ENCODE results near the gene KREMEN1.

KREMEN1 gene

GRCh38 chr22:29136782-29137700 lies 64.2 kb downstream of the KREMEN1 start:
- DNase-seq: no peak

DNA sequence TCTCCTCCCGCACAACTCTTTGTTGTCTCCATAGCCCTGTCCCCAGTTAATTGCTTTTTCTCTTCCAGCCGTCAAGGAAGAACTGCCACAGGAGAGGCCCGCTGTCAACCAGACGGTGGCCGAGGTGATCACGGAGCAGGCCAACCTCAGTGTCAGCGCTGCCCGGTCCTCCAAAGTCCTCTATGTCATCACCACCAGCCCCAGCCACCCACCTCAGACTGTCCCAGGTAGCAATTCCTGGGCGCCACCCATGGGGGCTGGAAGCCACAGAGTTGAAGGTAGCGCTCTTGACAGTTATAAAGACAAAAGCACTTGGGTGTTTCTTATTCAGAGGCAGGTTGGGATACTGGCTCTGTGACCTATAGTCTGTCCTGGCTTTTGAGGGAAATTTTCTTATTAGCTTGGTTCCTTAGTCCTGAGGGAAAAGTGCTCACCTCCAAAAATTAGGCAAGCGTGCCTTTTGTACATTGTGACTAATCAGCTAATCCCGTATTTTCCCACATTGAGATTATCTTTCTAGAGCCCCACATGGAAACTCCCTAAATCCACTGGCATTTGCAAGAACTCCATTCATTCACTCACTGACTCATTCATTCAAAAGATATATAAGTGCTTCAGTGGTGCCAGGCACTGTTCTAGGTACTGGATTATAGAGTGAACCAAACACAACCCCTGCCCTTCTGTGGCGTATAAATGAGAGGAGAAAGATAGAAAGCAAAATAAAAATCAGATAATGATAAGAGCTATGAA lies 65.9 kb downstream of the KREMEN1 start:
- DNase-seq: no peak

- DNase-seq: no peak
Observed at GRCh38 chr22:29139965-29140782, 67.3 kb downstream of the KREMEN1 start.

GRCh38 chr22:29141078-29141688 lies 68.3 kb downstream of the KREMEN1 start:
- DNase-seq: no peak

GRCh38 chr22:29142116-29142515 lies 69.3 kb downstream of the KREMEN1 start:
- no peak for DNase-seq

GRCh38 chr22:29143941-29144785 lies 71.3 kb downstream of the KREMEN1 start:
- peak; percentile 57 for DNase-seq

DNA sequence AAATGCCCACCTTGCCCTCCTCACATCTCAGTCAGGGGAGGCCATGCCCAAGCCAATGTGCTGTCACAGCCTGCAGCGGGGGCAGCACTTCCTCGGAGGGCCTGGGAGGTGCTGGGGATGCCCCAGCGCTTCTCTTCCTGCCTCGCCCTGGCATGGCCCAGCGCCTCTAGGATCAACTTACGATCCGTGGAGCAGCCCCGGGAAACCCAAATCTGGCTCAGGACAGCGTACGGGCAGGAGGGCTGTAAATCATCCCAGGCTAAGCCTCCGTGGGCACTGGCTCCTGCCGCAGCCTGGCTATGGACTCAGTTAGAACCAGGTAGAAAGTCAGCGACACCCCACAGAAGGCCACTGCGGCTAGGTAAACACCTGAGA lies 71.9 kb downstream of the KREMEN1 start:
- no peak for DNase-seq

DNA sequence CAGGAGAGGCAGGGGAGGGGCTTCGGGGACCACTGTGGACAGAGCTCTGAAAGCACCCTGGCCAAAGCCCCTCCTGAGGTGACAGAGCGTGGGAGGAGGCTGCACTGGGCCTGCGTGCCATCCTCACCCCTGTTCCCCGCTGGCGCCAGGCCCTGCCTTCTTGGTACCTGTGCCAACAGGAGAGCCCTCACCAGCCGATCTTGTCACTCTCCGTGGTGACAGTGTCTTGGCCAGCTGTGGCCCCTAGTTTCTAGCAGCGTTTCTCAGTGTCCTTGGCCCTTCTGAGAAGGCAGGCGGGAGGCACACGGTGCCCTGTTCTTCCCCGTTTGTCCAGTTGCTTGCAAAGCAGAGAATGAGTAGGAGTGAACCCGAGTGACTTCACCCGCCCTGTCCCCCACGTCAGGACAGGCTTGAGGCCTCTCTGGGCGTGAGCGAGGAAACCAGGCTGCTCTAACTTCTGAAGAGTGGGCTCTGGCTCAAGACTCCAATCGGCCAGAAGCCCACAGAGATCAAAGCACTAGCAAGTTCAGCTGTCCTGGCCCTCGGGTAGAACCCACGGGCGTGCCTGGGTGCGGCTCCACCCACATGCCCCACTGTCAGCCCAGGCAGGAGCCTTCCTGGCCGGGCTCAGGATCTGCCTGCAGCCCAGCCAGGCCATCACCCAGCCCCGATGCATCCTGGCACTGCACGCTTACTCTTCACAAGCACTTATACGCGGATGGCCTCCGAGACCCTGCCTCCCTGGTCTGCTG lies 72.7 kb downstream of the KREMEN1 start:
- DNase-seq: no peak

- DNase-seq: no peak
Observed at GRCh38 chr22:29146091-29146560, 73.3 kb downstream of the KREMEN1 start.

DNA sequence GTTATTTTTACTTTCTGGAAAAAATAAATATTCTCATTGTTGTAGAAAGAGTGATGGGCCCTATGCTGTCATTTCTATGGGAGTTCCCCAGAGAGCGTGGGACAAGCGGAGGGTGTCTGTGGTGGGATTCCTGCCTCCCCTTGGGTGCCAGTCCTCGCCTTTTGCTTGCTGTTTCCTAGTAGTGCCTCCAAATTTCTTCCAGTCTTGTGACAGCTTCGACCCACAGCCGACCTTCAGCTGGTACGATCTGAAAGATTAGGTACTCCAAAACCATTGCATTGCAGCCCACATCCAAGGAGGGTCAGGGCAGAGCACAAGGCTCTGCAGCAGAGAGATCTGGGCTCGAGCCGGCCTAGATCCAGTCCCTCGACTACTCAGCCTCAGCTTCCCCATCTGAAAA lies 73.9 kb downstream of the KREMEN1 start:
- no peak for DNase-seq

- DNase-seq: no peak
Observed at GRCh38 chr22:29147331-29147899, 74.6 kb downstream of the KREMEN1 start.

DNA sequence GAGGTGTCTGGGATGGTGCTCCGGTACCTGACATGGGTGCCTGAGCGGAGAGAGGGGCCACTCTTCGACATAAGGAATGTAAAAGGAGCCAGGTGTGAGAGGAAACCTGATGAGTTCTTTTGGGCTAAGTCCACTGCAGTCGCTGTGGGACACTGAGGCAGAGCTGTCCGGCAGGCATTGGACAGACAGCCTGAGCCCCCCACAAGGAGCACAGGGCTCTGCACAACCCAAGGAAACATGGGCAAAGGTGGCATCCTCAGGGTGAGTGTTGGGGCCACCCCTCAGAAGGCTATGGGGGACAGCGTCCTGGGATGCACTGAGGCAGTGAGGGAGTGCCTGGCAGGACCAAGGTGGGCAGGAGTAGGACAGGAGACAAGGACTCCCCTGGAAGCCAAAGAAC lies 75.2 kb downstream of the KREMEN1 start:
- no peak for DNase-seq

- no peak for DNase-seq
Observed at GRCh38 chr22:29148826-29149225, 76.0 kb downstream of the KREMEN1 start.

GRCh38 chr22:29149841-29150555 lies 77.2 kb downstream of the KREMEN1 start:
- no peak for DNase-seq

GRCh38 chr22:29150701-29151100 lies 77.9 kb downstream of the KREMEN1 start:
- DNase-seq: no peak

- no peak for DNase-seq
Observed at GRCh38 chr22:29151316-29151715, 78.5 kb downstream of the KREMEN1 start.

DNA sequence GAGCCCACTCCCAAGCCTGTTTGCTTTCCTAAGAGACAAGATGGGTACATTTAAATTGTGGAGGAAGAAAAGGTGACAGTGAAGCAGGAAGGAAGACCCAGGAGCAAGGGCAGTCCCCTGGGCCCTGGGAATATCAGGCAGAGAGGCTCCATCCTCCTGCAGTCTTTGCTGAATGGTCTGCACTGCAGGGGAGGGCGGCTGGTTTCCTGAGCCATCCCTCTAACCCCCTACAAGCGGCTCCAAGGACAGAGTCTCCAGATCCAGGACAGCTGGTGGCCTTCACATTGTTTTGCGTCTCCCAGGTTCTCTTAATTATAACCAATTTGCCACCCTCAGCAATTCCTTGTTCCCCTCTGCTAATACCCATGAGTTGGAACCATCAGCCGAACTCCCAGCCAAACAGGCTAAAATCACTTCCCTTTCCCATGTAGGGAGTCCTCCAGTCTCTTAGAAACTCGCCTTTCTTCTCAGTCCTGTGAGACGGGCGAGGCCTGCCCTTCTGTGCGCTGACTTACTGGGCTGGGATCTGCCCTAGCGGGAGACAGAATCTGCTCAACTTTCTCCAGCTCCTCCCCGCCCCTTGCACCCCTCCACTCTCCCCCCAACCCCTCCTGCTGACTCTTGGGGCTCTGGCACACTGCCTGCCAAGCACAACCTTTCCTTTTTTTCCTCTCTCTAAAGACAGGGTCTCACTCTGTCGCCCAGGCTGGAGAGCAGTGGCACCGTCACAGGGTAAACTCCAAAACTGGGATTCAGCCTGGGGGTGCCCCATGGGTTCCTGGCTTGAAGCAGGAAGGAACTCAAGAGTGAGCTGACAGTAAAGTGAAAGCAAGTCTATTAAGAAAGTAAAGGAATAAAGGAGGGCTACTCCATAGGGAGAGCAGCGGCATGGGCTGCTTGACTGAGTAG lies 79.5 kb downstream of the KREMEN1 start:
- no peak for DNase-seq

DNA sequence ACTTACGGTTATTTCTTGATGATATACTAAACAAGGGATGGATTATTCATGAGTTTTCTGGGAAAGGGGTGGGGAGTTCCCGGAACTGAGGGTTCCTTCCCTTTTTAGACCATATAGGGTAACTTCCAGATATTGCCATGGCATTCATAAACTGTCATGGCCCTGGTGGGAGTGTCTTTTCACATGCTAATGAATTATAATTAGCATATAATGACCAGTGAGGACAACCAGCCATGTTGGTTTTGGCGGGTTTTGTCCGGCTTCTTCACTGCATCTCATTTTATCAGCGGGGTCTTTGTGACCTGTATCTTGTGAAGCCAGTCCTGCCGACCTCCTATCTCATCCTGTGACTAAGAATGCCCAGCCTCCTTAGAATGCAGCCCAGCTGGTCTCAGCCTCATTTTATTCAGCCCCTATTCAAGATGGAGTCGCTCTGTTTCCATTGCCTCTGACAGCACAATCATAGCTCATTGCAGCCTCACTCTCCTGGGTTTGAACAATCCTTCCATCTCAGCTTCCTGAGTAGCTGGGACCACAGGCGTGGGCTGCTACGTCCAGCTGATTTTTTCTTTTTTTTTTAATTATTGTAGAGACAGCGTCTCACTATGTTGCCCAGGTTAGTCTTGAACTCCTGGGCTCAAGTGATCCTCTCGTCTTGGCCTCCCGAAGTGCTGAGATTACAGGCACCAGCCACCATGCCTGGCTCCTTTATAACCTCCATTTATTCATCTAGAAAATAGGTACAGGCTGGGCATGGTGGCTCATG lies 80.3 kb downstream of the KREMEN1 start:
- DNase-seq: no peak

Data from right forelimb (tissue), 1 donor.